SKM-1 (cell line): ENCODE data around the gene PLCZ1.
"Not testable (repeated sequence)": the region's sequence is repeated elsewhere in the genome, so short reads cannot be mapped to it uniquely, and the experiment has no call there.

ENCODE experiments used
- DNase-seq: peaks from one replicate; lab custom pipeline; 2025; ENCODE audit not compliant: unreplicated experiment; lab: John Stamatoyannopoulos, UW

Gene PLCZ1

GRCh38 chr12:18737819-18738218, at the start of gene PLCZ1, which contains the start of gene CAPZA3:
TSS of gene PLCZ1 (minus strand) at chr12:18738012. CDS start at chr12:18737371, 641 bp downstream.
TSS of gene CAPZA3 (plus strand) at chr12:18738119. CDS start at chr12:18738269, 150 bp downstream.
- DNase-seq, result no peak

GRCh38 chr12:18785465-18785864, 47.7 kb upstream of the PLCZ1 start:
- DNase-seq, result not testable (repeated sequence)

GRCh38 chr12:18782827-18783226, 45.0 kb upstream of the PLCZ1 start:
- DNase-seq, result no peak

GRCh38 chr12:18766479-18766878, 28.7 kb upstream of the PLCZ1 start:
- DNase-seq, result not testable (repeated sequence)

GRCh38 chr12:18755341-18755740, 17.5 kb upstream of the PLCZ1 start:
- no peak for DNase-seq

- no peak for DNase-seq
These were observed 16.4 kb upstream of the PLCZ1 start for GRCh38 chr12:18754124-18754707.

- DNase-seq, result no peak
These were observed 15.8 kb upstream of the PLCZ1 start for GRCh38 chr12:18753481-18754123.

GRCh38 chr12:18752947-18753346, 15.1 kb upstream of the PLCZ1 start:
- no peak for DNase-seq

GRCh38 chr12:18752280-18752920, 14.6 kb upstream of the PLCZ1 start:
- DNase-seq, result no peak

- DNase-seq, result no peak
These were observed 14.1 kb upstream of the PLCZ1 start for GRCh38 chr12:18751866-18752265.

GRCh38 chr12:18750085-18750484, 12.3 kb upstream of the PLCZ1 start:
- no peak for DNase-seq

GRCh38 chr12:18749386-18749957, 11.7 kb upstream of the PLCZ1 start:
- no peak for DNase-seq

- no peak for DNase-seq
These were observed 10.1 kb upstream of the PLCZ1 start for GRCh38 chr12:18747895-18748294.

- DNase-seq, result no peak
These were observed 6.7 kb downstream of the PLCZ1 start for GRCh38 chr12:18731156-18731555.

- DNase-seq, result no peak
These were observed 14.1 kb downstream of the PLCZ1 start for GRCh38 chr12:18723752-18724151.

- DNase-seq, result no peak
These were observed 16.4 kb downstream of the PLCZ1 start for GRCh38 chr12:18721452-18721851.

GRCh38 chr12:18720690-18721089, 17.1 kb downstream of the PLCZ1 start:
- no peak for DNase-seq

- no peak for DNase-seq
These were observed 17.8 kb downstream of the PLCZ1 start for GRCh38 chr12:18719922-18720510.

- DNase-seq, result no peak
These were observed 19.4 kb downstream of the PLCZ1 start for GRCh38 chr12:18718462-18718861.

GRCh38 chr12:18716236-18716635, 21.6 kb downstream of the PLCZ1 start:
- DNase-seq, result no peak

- DNase-seq, result no peak
These were observed 31.0 kb downstream of the PLCZ1 start for GRCh38 chr12:18706798-18707197.

- DNase-seq, result no peak
These were observed 33.9 kb downstream of the PLCZ1 start for GRCh38 chr12:18703911-18704310.
